GM19043 (cell line): Measurements from ENCODE around the gene LRMDA.

Source experiments
- ATAC-seq: cut with Tn5 transposase; IDR thresholded peaks from one replicate; pipeline ENCODE4 v1.9.1; 2021; ENCODE audit warnings: low read depth; ENCODE audit not compliant: unreplicated experiment

LRMDA gene

GRCh38 chr10:76297780-76298281 lies 866.4 kb downstream of the LRMDA start:
- no peak for ATAC-seq

GRCh38 chr10:76298329-76298728 lies 866.9 kb downstream of the LRMDA start:
- ATAC-seq, result no peak

GRCh38 chr10:76299501-76299900 lies 868.1 kb downstream of the LRMDA start:
- no peak for ATAC-seq

- ATAC-seq, result no peak
These were observed 869.8 kb downstream of the LRMDA start for GRCh38 chr10:76301211-76301610.

GRCh38 chr10:76301950-76302349 lies 870.5 kb downstream of the LRMDA start:
- ATAC-seq, result no peak

GRCh38 chr10:76302481-76302880 lies 871.1 kb downstream of the LRMDA start:
- ATAC-seq, result no peak

GRCh38 chr10:76302961-76303630 lies 871.7 kb downstream of the LRMDA start:
- ATAC-seq, result no peak

GRCh38 chr10:76303682-76304316 lies 872.4 kb downstream of the LRMDA start:
- ATAC-seq, result no peak

- no peak for ATAC-seq
These were observed 874.6 kb downstream of the LRMDA start for GRCh38 chr10:76305930-76306615.

GRCh38 chr10:76306856-76307255 lies 875.4 kb downstream of the LRMDA start:
- no peak for ATAC-seq

- no peak for ATAC-seq
These were observed 877.6 kb downstream of the LRMDA start for GRCh38 chr10:76309070-76309469.

GRCh38 chr10:76309741-76310587 lies 878.5 kb downstream of the LRMDA start:
- no peak for ATAC-seq

- ATAC-seq, result no peak
These were observed 879.2 kb downstream of the LRMDA start for GRCh38 chr10:76310588-76311080.

GRCh38 chr10:76311752-76312636 lies 880.6 kb downstream of the LRMDA start:
- no peak for ATAC-seq

- ATAC-seq, result no peak
These were observed 883.8 kb downstream of the LRMDA start for GRCh38 chr10:76315240-76315639.

- no peak for ATAC-seq
These were observed 884.8 kb downstream of the LRMDA start for GRCh38 chr10:76316234-76316633.

GRCh38 chr10:76317078-76317477 lies 885.7 kb downstream of the LRMDA start:
- no peak for ATAC-seq

GRCh38 chr10:76318211-76318610 lies 886.8 kb downstream of the LRMDA start:
- no peak for ATAC-seq

GRCh38 chr10:76319661-76320060 lies 888.2 kb downstream of the LRMDA start:
- ATAC-seq, result no peak

GRCh38 chr10:76324283-76324682 lies 892.9 kb downstream of the LRMDA start:
- ATAC-seq, result no peak
